Parathyroid adenoma (tissue), 2 donors: ENCODE measurements around the gene OR2A42.
"Not testable (repeated sequence)": the region's sequence is repeated elsewhere in the genome, so short reads cannot be mapped to it uniquely, and the experiment has no call there.

Source experiments
- H2AFZ ChIP-seq: fragments of 300-600 bp; sonication (generic); one replicate; pipeline ENCODE4 v1.7.0; 2017; ENCODE audit warnings: antibody characterized with exemption, mild to moderate bottlenecking
- H3K27ac ChIP-seq: fragments of 300-600 bp; sonication (generic); one replicate; pipeline ENCODE4 v1.7.0; 2017
- H3K27me3 ChIP-seq: fragments of 300-600 bp; sonication (generic); one replicate; pipeline ENCODE4 v1.7.0; 2017; ENCODE audit warnings: low read length; ENCODE audit not compliant: control insufficient read depth, insufficient read depth
- H3K36me3 ChIP-seq: fragments of 300-600 bp; sonication (generic); one replicate; pipeline ENCODE4 v1.7.0; 2017; ENCODE audit warnings: low read length; ENCODE audit not compliant: control insufficient read depth, insufficient read depth
- H3K4me1 ChIP-seq: fragments of 300-600 bp; sonication (generic); one replicate; pipeline ENCODE4 v1.7.0; 2017; ENCODE audit warnings: control low read depth
- H3K4me2 ChIP-seq: fragments of 300-600 bp; sonication (generic); one replicate; pipeline ENCODE4 v1.7.0; 2017; ENCODE audit warnings: low read length
- H3K4me3 ChIP-seq: fragments of 300-600 bp; sonication (generic); one replicate; pipeline ENCODE4 v1.7.0; 2017; ENCODE audit warnings: low read depth, low read length
- H3K79me2 ChIP-seq: fragments of 300-600 bp; sonication (generic); one replicate; pipeline ENCODE4 v1.7.0; 2017; ENCODE audit warnings: control low read depth
- H3K9ac ChIP-seq: fragments of 300-600 bp; sonication (generic); one replicate; pipeline ENCODE4 v1.7.0; 2017; ENCODE audit warnings: mild to moderate bottlenecking
- H3K9me3 ChIP-seq: fragments of 300-600 bp; sonication (generic); one replicate; pipeline ENCODE4 v1.7.0; 2017; ENCODE audit warnings: low read length; ENCODE audit not compliant: control insufficient read depth
- CTCF ChIP-seq: fragments of 300-600 bp; sonication (generic); IDR thresholded peaks from one replicate; pipeline ENCODE4 v1.7.0; 2017; ENCODE audit warnings: antibody characterized with exemption, mild to moderate bottlenecking
- donor health status: primary hyperparathyroidism.

Gene OR2A42

GRCh38 chr7:144256112-144256511 lies 16.7 kb upstream of the OR2A42 start:
- Histone ChIP-seq H2AFZ (no peak overlapping the region), H3K27me3 (no peaks in the 10 kb centered on the region), H3K4me1 (no peaks in the 10 kb centered on the region), H3K79me2 (no peaks in the 10 kb centered on the region), H3K9me3 (no peaks in the 10 kb centered on the region), H3K9ac (no peak overlapping the region), H3K27ac (no peak overlapping the region), H3K36me3 (no peaks in the 10 kb centered on the region), H3K4me3 (no peak overlapping the region), H3K4me2 (no peak overlapping the region)
- TF ChIP-seq CTCF = no peak

GRCh38 chr7:144255471-144255897 lies 16.1 kb upstream of the OR2A42 start:
- Histone ChIP-seq H3K4me3 (no peak overlapping the region), H3K4me1 (no peaks in the 10 kb centered on the region), H3K9me3 (no peaks in the 10 kb centered on the region), H3K36me3 (no peaks in the 10 kb centered on the region), H3K4me2 (no peak overlapping the region), H3K79me2 (no peaks in the 10 kb centered on the region), H3K27ac (no peak overlapping the region), H3K9ac (no peak overlapping the region), H3K27me3 (no peaks in the 10 kb centered on the region), H2AFZ (no peak overlapping the region)
- no peak for TF ChIP-seq CTCF

- not testable (repeated sequence) for H3K36me3 ChIP-seq, H3K27me3 ChIP-seq, H3K4me2 ChIP-seq, H3K27ac ChIP-seq, H3K9me3 ChIP-seq, H3K9ac ChIP-seq, H3K4me3 ChIP-seq, H3K4me1 ChIP-seq, H2AFZ ChIP-seq, H3K79me2 ChIP-seq
Measured at GRCh38 chr7:144252307-144252706, 12.9 kb upstream of the OR2A42 start.

- not testable (repeated sequence) for H3K36me3 ChIP-seq, H3K4me1 ChIP-seq, H2AFZ ChIP-seq, H3K27me3 ChIP-seq, H3K79me2 ChIP-seq, H3K9me3 ChIP-seq, H3K4me2 ChIP-seq, H3K27ac ChIP-seq, H3K4me3 ChIP-seq, H3K9ac ChIP-seq
Measured at GRCh38 chr7:144247674-144248330, 8.4 kb upstream of the OR2A42 start.

- not testable (repeated sequence) for H3K4me3 ChIP-seq, H3K36me3 ChIP-seq, H3K27ac ChIP-seq, H2AFZ ChIP-seq, H3K4me1 ChIP-seq, H3K27me3 ChIP-seq, H3K4me2 ChIP-seq, H3K79me2 ChIP-seq, H3K9ac ChIP-seq, H3K9me3 ChIP-seq
Measured at GRCh38 chr7:144246967-144247366, 7.6 kb upstream of the OR2A42 start.

- H3K36me3 ChIP-seq, H3K4me2 ChIP-seq, H3K4me1 ChIP-seq, H3K27me3 ChIP-seq, H3K79me2 ChIP-seq, H2AFZ ChIP-seq, H3K27ac ChIP-seq, H3K4me3 ChIP-seq, H3K9me3 ChIP-seq, H3K9ac ChIP-seq: not testable (repeated sequence)
Measured at GRCh38 chr7:144245372-144245771, 6.0 kb upstream of the OR2A42 start.

- H3K27ac ChIP-seq, H3K4me3 ChIP-seq, H3K79me2 ChIP-seq, H3K9me3 ChIP-seq, H3K27me3 ChIP-seq, H3K4me2 ChIP-seq, H3K4me1 ChIP-seq, H2AFZ ChIP-seq, H3K36me3 ChIP-seq, H3K9ac ChIP-seq: not testable (repeated sequence)
Measured at GRCh38 chr7:144238530-144239082, 799 bp downstream of the OR2A42 start.

- H3K27me3 ChIP-seq, H3K9me3 ChIP-seq, H3K27ac ChIP-seq, H3K79me2 ChIP-seq, H3K9ac ChIP-seq, H3K4me3 ChIP-seq, H3K4me2 ChIP-seq, H2AFZ ChIP-seq, H3K4me1 ChIP-seq, H3K36me3 ChIP-seq: not testable (repeated sequence)
Measured at GRCh38 chr7:144233039-144233438, 6.4 kb downstream of the OR2A42 start.

- not testable (repeated sequence) for H3K9ac ChIP-seq, H3K27me3 ChIP-seq, H3K9me3 ChIP-seq, H2AFZ ChIP-seq, H3K36me3 ChIP-seq, H3K4me3 ChIP-seq, H3K4me1 ChIP-seq, H3K27ac ChIP-seq, H3K79me2 ChIP-seq, H3K4me2 ChIP-seq
Measured at GRCh38 chr7:144231027-144231426, 8.4 kb downstream of the OR2A42 start.
